Ishikawa (cell line): ENCODE data around the gene SLC27A2.

ENCODE experiments used
- CEBPB ChIP-seq: IDR thresholded peaks from 2 replicates; pipeline ENCODE4 v1.6.1; 2012
- CREB1 ChIP-seq: IDR thresholded peaks from 2 replicates; pipeline ENCODE4 v1.6.1; 2012; ENCODE audit warnings: low read depth
- EGR1 ChIP-seq: IDR thresholded peaks from 2 replicates; pipeline ENCODE4 v1.6.1; 2012
- EP300 ChIP-seq: IDR thresholded peaks from 2 replicates; pipeline ENCODE4 v1.6.1; 2012; ENCODE audit warnings: borderline replicate concordance
- FOXM1 ChIP-seq: IDR thresholded peaks from 2 replicates; pipeline ENCODE4 v1.6.1; 2012; ENCODE audit warnings: low read depth, borderline replicate concordance
- NFIC ChIP-seq: IDR thresholded peaks from 2 replicates; pipeline ENCODE4 v1.6.1; 2012
- RAD21 ChIP-seq: IDR thresholded peaks from 2 replicates; pipeline ENCODE4 v1.6.1; 2012; ENCODE audit warnings: low read depth
- TAF1 ChIP-seq: IDR thresholded peaks from 2 replicates; pipeline ENCODE4 v1.6.1; 2012; ENCODE audit warnings: low read depth, mild to moderate bottlenecking
- TCF12 ChIP-seq: IDR thresholded peaks from 2 replicates; pipeline ENCODE4 v1.6.1; 2012; ENCODE audit warnings: low read depth
- TEAD4 ChIP-seq: IDR thresholded peaks from 2 replicates; pipeline ENCODE4 v1.6.1; 2012
- YY1 ChIP-seq: IDR thresholded peaks from 2 replicates; pipeline ENCODE4 v1.6.1; 2012; ENCODE audit warnings: low read depth
- ZBTB7A ChIP-seq: IDR thresholded peaks from 2 replicates; pipeline ENCODE4 v1.6.1; 2012; ENCODE audit warnings: low read depth
- TF ChIP-seq, protein P1 (sequence below): IDR thresholded peaks from 2 replicates; pipeline ENCODE4 v1.6.1; 2012
- TF ChIP-seq, protein P2 (sequence below): IDR thresholded peaks from 2 replicates; pipeline ENCODE4 v1.6.1; 2012
- TF ChIP-seq, protein P3 (sequence below): IDR thresholded peaks from 2 replicates; pipeline ENCODE4 v1.6.1; 2012; ENCODE audit warnings: low read depth, mild to moderate bottlenecking

The SLC27A2 gene

DNA sequence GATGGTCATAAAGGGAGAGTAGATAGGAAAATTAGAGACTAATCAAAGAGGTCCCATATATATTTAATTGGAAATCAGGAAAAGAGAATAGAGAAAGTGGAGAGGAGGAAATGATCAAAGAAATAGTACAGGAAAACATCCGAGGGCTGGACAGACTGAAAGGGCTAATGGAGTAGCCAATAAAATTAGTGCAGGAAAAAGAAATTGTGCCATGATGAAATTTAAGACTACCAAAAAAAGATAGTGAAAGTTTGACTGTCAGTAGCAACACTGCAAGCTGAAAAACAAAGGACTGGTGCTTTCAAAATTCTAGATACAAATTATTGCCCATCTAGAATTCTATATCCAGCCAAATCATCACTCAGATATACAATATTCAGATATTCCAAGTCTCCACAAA, 36.3 kb downstream of the SLC27A2 start:
- TF ChIP-seq EP300: no peak
- no peak for TF ChIP-seq TAF1
- TF ChIP-seq, protein P1, sequence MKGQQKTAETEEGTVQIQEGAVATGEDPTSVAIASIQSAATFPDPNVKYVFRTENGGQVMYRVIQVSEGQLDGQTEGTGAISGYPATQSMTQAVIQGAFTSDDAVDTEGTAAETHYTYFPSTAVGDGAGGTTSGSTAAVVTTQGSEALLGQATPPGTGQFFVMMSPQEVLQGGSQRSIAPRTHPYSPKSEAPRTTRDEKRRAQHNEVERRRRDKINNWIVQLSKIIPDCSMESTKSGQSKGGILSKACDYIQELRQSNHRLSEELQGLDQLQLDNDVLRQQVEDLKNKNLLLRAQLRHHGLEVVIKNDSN: no peak
- no peak for TF ChIP-seq RAD21
- TF ChIP-seq, protein P2, sequence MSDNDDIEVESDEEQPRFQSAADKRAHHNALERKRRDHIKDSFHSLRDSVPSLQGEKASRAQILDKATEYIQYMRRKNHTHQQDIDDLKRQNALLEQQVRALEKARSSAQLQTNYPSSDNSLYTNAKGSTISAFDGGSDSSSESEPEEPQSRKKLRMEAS: no peak
- no peak for TF ChIP-seq TCF12
- no peak for TF ChIP-seq YY1
- no peak for TF ChIP-seq CEBPB
- TF ChIP-seq, protein P3, sequence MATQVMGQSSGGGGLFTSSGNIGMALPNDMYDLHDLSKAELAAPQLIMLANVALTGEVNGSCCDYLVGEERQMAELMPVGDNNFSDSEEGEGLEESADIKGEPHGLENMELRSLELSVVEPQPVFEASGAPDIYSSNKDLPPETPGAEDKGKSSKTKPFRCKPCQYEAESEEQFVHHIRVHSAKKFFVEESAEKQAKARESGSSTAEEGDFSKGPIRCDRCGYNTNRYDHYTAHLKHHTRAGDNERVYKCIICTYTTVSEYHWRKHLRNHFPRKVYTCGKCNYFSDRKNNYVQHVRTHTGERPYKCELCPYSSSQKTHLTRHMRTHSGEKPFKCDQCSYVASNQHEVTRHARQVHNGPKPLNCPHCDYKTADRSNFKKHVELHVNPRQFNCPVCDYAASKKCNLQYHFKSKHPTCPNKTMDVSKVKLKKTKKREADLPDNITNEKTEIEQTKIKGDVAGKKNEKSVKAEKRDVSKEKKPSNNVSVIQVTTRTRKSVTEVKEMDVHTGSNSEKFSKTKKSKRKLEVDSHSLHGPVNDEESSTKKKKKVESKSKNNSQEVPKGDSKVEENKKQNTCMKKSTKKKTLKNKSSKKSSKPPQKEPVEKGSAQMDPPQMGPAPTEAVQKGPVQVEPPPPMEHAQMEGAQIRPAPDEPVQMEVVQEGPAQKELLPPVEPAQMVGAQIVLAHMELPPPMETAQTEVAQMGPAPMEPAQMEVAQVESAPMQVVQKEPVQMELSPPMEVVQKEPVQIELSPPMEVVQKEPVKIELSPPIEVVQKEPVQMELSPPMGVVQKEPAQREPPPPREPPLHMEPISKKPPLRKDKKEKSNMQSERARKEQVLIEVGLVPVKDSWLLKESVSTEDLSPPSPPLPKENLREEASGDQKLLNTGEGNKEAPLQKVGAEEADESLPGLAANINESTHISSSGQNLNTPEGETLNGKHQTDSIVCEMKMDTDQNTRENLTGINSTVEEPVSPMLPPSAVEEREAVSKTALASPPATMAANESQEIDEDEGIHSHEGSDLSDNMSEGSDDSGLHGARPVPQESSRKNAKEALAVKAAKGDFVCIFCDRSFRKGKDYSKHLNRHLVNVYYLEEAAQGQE: no peak
- no peak for TF ChIP-seq EGR1
- no peak for TF ChIP-seq NFIC
- TF ChIP-seq CREB1: no peak
- TF ChIP-seq TEAD4: no peak
- no peak for TF ChIP-seq ZBTB7A
- TF ChIP-seq FOXM1: no peak

DNA sequence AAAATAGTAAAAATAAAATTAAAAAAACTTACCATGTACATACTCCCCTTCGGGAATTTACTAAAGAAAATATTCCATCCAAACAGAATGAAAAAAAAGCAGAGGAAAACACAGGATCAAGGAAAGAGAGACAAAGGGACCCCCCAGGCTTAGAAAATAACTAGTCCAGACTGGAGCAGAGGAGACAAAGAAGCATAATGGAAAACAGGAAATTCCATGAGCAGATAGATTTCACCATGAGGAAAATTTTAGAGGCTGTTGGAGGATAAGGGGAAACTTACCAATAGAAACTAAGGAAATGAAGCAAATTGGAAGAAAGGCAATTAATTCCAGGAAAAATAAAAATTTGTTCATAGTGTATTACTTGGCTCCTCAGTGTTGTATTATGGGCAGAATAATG, 36.7 kb downstream of the SLC27A2 start:
- no peak for TF ChIP-seq TAF1
- no peak for TF ChIP-seq ZBTB7A
- no peak for TF ChIP-seq YY1
- TF ChIP-seq RAD21: no peak
- no peak for TF ChIP-seq CEBPB
- TF ChIP-seq, protein P2: no peak
- no peak for TF ChIP-seq FOXM1
- no peak for TF ChIP-seq EGR1

DNA sequence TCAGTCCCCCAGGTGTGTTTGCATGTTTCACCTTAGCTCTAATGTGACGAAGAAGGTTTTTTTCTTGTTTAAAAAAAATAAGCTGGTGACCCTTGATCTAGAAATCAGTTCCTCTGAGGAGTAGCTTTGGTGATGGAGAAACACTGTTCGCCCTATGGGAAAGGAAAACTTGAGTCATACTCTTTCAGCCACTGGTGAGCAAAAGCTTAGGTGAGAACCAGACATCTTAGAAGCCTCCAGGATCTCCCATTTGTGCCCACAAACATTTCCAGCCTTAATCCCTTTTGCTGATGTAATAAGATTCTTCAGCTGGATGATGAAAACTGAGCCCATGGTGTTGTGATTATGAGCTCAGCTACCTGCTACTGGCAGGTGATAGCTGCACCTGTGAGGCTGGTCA, 37.8 kb downstream of the SLC27A2 start:
- TF ChIP-seq EP300: no peak
- TF ChIP-seq, protein P3: no peak
- TF ChIP-seq ZBTB7A: no peak
- TF ChIP-seq RAD21: no peak
- TF ChIP-seq CREB1: no peak
- TF ChIP-seq, protein P2: no peak
- TF ChIP-seq YY1: no peak
- no peak for TF ChIP-seq TAF1
- TF ChIP-seq FOXM1: no peak
- TF ChIP-seq TCF12: no peak
- no peak for TF ChIP-seq TEAD4
- TF ChIP-seq NFIC: no peak
- TF ChIP-seq EGR1: no peak
- TF ChIP-seq, protein P1: no peak
- TF ChIP-seq CEBPB: no peak

DNA sequence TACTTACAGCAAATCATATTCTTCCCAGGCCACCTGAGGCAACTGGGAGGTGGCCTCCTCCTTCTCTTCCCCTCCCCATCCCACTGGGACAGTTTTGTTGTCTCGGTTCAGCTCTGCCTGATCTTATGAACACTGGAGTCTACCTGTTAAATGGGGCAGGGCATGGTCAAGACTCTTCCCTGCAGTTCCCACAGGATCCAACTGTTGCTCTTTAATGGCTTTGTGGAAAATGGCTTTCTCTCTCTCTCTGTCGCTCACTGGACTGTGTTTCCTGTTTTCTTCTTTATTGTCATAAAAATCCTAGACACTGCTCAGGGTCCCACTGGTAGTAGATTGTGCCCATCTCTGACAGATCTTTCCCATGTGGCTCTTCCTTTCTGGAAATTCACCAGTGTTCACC, 40.2 kb downstream of the SLC27A2 start:
- TF ChIP-seq TEAD4 (no peak), EGR1 (no peak), NFIC (no peak), FOXM1 (no peak), CEBPB (no peak), YY1 (no peak), CREB1 (no peak), EP300 (no peak), TCF12 (no peak), TAF1 (no peak), RAD21 (no peak)
- TF ChIP-seq, protein P2: no peak
- TF ChIP-seq, protein P1: no peak
- TF ChIP-seq, protein P3: no peak
